Peyer's patch (tissue), 4 donors: ENCODE data around the gene RAB11FIP4.

Source experiments
- POLR2A ChIP-seq, 2 donors: fragments of 450-650 bp; IDR thresholded peaks; one replicate each; pipeline ENCODE4 v1.5.1; 2017; ENCODE audit warnings: antibody characterized with exemption in 2 of 2, mild to moderate bottlenecking in 2 of 2, moderate library complexity in 2 of 2
- TF ChIP-seq, protein P1 (sequence below), 6 experiments: fragments of 450-650 bp in 4 of 6; fragments of 200-600 bp in 2 of 6; sonication (generic) in 1 of 6; IDR thresholded peaks; one replicate each; pipeline ENCODE4 v1.5.1; 2017 to 2019; ENCODE audit warnings: antibody characterized with exemption in 6 of 6, mild to moderate bottlenecking in 3 of 6, moderate library complexity in 1 of 6

DNA sequence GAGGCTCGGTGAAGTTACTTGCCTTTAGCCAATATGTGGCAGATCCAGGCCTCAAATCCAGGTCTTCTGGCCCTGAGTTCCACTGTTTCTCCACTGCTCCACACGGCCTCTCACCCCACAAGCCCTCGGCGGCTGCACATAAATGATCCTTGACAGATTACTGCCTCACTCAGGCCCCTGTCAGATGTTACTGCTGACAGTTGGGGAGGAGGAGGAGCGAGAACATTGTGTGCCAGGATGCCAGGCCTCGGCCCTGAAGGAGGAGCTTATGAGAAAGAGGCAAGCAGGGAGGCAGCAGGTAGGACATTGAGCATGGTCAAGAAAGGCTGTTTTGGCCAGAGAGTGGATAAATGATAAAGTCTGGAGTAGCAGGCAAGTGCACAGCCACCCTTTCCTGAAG is 88.6 kb downstream of the RAB11FIP4 start:
- TF ChIP-seq, protein P1, sequence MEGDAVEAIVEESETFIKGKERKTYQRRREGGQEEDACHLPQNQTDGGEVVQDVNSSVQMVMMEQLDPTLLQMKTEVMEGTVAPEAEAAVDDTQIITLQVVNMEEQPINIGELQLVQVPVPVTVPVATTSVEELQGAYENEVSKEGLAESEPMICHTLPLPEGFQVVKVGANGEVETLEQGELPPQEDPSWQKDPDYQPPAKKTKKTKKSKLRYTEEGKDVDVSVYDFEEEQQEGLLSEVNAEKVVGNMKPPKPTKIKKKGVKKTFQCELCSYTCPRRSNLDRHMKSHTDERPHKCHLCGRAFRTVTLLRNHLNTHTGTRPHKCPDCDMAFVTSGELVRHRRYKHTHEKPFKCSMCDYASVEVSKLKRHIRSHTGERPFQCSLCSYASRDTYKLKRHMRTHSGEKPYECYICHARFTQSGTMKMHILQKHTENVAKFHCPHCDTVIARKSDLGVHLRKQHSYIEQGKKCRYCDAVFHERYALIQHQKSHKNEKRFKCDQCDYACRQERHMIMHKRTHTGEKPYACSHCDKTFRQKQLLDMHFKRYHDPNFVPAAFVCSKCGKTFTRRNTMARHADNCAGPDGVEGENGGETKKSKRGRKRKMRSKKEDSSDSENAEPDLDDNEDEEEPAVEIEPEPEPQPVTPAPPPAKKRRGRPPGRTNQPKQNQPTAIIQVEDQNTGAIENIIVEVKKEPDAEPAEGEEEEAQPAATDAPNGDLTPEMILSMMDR (IDR thresholded peaks at IDR 0.05) = no peak
- TF ChIP-seq POLR2A (IDR thresholded peaks at IDR 0.05) = no peak
